ENCODE results near the gene INO80E. TPM values are rescaled to one million over a fixed set of nuclear protein-coding genes. Genes with fewer than 3 reads are reported as not detected.

INO80E gene
- total and polyA plus RNA-seq, 2 donors (not counting 3 experiments of a cell fraction or from before 2014, with no cell fraction given), result 42.7 to 76.4 TPM

- no peaks in the 10 kb centered on the region for H3K9me3 ChIP-seq (replicated peaks; ENCODE audit: control insufficient read depth, insufficient read depth, low read length)
- H4K20me1 ChIP-seq (replicated peaks; ENCODE audit: control insufficient read depth, extremely low read depth, insufficient read depth, low read length), result no peaks in the 10 kb centered on the region
- H3K36me3 ChIP-seq (ENCODE audit: control insufficient read depth in 2 of 2, extremely low read depth in 1 of 2, insufficient read depth in 2 of 2, low read length in 2 of 2), result no peaks in the 10 kb centered on the region
- ChIA-PET CTCF (interaction anchor here (0.6 to 3.5 kb wide), 7 partner anchors 9 to 360 kb away, joined by 3 to 20 read pairs (median 3); partner anchors contain the start of genes ALDOA and TBX6), POLR2A (interaction anchor here (0.6 to 1.2 kb wide), 2 partner anchors 14 to 483 kb away, joined by 3 to 8 read pairs; partner anchors contain the start of genes ALDOA and ZNF747)
- peak overlapping the region; percentile 70 for H2AFZ ChIP-seq (ENCODE audit: low read depth, low read length)
- peak; percentile 96 for FAIRE-seq
- H3K27ac ChIP-seq (ENCODE audit: insufficient read depth, low read depth, low read length), result peak overlapping the region; percentile 80
- peaks cover 4% of the 10 kb centered on the region for H3K79me2 ChIP-seq (ENCODE audit: control insufficient read depth, insufficient read depth, low read length)
- H3K9me1 ChIP-seq (replicated peaks; ENCODE audit: control insufficient read depth, extremely low read depth, insufficient read depth, low read length), result no peaks in the 10 kb centered on the region
- dilution Hi-C loops (cut with MboI; ENCODE audit: extremely low pct_ligation_motif_present, low sequenced_read_pairs), result no loop called here
- H3K27me3 ChIP-seq (ENCODE audit: control insufficient read depth in 2 of 2, insufficient read depth in 2 of 2, low read length in 2 of 2), result no peaks in the 10 kb centered on the region
- TF ChIP-seq CTCF (IDR thresholded peaks at IDR 0.05; ENCODE audit: extremely low read depth in 1 of 2, insufficient read depth in 1 of 2, low read depth in 1 of 2, low read length in 2 of 2) (no peak), POLR2AphosphoS5 (IDR thresholded peaks at IDR 0.05; ENCODE audit: insufficient read depth, low read depth, low read length) (peak; percentile 24), GATA2 (IDR thresholded peaks at IDR 0.05; ENCODE audit: insufficient read depth, insufficient read length, low read depth, low read length) (no peak), FOS (IDR thresholded peaks at IDR 0.05; ENCODE audit: borderline replicate concordance, insufficient read depth, low read length) (peak; percentile 78), JUN (IDR thresholded peaks at IDR 0.05; ENCODE audit: borderline replicate concordance, insufficient read depth, insufficient read length, low read depth) (peak; percentile 46), POLR2A (IDR thresholded peaks at IDR 0.05; ENCODE audit: low read depth, low read length) (peak; percentile 25)
- no TSS peak for BruUV-seq (replicated peaks)
- H3K9ac ChIP-seq (replicated peaks; ENCODE audit: extremely low read depth, insufficient read depth, low read length), result peak overlapping the region; percentile 65
- H3K4me1 ChIP-seq (ENCODE audit: control insufficient read depth, extremely low read depth, insufficient read depth, low read length), result peaks cover 35% of the 10 kb centered on the region
- peak overlapping the region; percentile 29 for H3K4me2 ChIP-seq (ENCODE audit: insufficient read depth, low read length)
- intact Hi-C loops (cut with micrococcal nuclease), result loop anchor here (2.0 kb wide), 2 partner anchors 13 to 41 kb away; partner anchors contain the start of gene ALDOA
- H3K4me3 ChIP-seq (replicated peaks in 1 of 3; ENCODE audit: insufficient read depth in 1 of 3, low read depth in 1 of 3, low read length in 3 of 3), result no peak overlapping the region
- peak; percentile 75 for DNase-seq (ENCODE audit: low read depth, low spot score)
Measured at GRCh38 chr16:30051518-30051917, 55.5 kb downstream of the INO80E start.

All from endothelial cell of umbilical vein (primary cell).